ENCODE data around the gene IMP3.

- TF ChIP-seq CTCF (IDR thresholded peaks at IDR 0.05) (no peak), POLR2A (IDR thresholded peaks at IDR 0.05) (no peak)
Measured at GRCh38 chr15:75663931-75664421, 24.0 kb upstream of the IMP3 start.

Data from uterus (tissue), 2 donors.